SK-N-SH (cell line): ENCODE results near the gene MMP28. TPM values are rescaled to one million over a fixed set of nuclear protein-coding genes. Genes with fewer than 3 reads are reported as not detected.

Experiments used
- CTCF ChIA-PET: fragments of 300-600, 350-600 bp; formaldehyde crosslinking; extraction: SDS; loops from one replicate; lab custom pipeline; 2021; lab: Yijun Ruan, JAX
- POLR2A ChIA-PET: fragments of 350-600 bp; sonication (Branson Sonifier 250); formaldehyde crosslinking; extraction: SDS; loops from one replicate; lab custom pipeline; 2020; ENCODE audit warnings: antibody characterized with exemption, inconsistent platforms; lab: Yijun Ruan, JAX
- DNase-seq: peaks from one replicate; pipeline ENCODE4 v3.0.0; 2012
- H2AFZ ChIP-seq: fragments of 200-600 bp; sonication (generic); 2 replicates; pipeline ENCODE4 v1.8.1; 2016; ENCODE audit warnings: antibody characterized with exemption, mild to moderate bottlenecking, low read depth
- H3F3A ChIP-seq: fragments of 200-600 bp; sonication (generic); replicated peaks from 2 replicates; pipeline ENCODE3; 2016; ENCODE audit warnings: antibody characterized with exemption, mild to moderate bottlenecking; ENCODE audit not compliant: insufficient read depth
- H3K27ac ChIP-seq, 2 experiments: fragments of 200-500 bp in 1 of 2; fragments of 200-600 bp in 1 of 2; sonication (Bioruptor generic) in 1 of 2; sonication (generic), shearing (Covaris generic) in 1 of 2; 2 replicates each; pipeline versions ENCODE4 v1.5.1 to v1.6.1; 2014 to 2016; ENCODE audit warnings: low read depth in 2 of 2, inconsistent platforms in 1 of 2, low read length in 1 of 2, mild to moderate bottlenecking in 1 of 2, mixed read lengths in 1 of 2
- H3K27me3 ChIP-seq: fragments of 200-600 bp; sonication (generic), shearing (Covaris generic); 2 replicates; pipeline ENCODE4 v1.6.1; 2016; ENCODE audit warnings: mixed run types; ENCODE audit not compliant: insufficient read depth
- H3K36me3 ChIP-seq, 2 experiments: fragments of 200-500 bp in 1 of 2; fragments of 200-600 bp in 1 of 2; sonication (Bioruptor generic) in 1 of 2; sonication (generic) in 1 of 2; replicated peaks in 1 of 2; 2 replicates each; pipeline versions ENCODE3 to v1.5.1; 2014 to 2016; ENCODE audit warnings: low read length in 1 of 2, mild to moderate bottlenecking in 1 of 2; ENCODE audit not compliant: insufficient read depth in 2 of 2, control insufficient read depth in 1 of 2
- H3K4me1 ChIP-seq, 2 experiments: fragments of 200-500 bp in 1 of 2; fragments of 200-600 bp in 1 of 2; sonication (Bioruptor generic) in 1 of 2; sonication (generic), shearing (Covaris generic) in 1 of 2; 2 replicates each; pipeline versions ENCODE4 v1.5.1 to v1.6.1; 2014 to 2016; ENCODE audit warnings: low read depth in 1 of 2, low read length in 1 of 2, mixed run types in 1 of 2; ENCODE audit not compliant: insufficient read depth in 2 of 2, control insufficient read depth in 1 of 2
- H3K4me2 ChIP-seq: fragments of 200-600 bp; sonication (generic), shearing (Covaris generic); 2 replicates; pipeline ENCODE4 v1.6.1; 2017; ENCODE audit warnings: mixed run types
- H3K4me3 ChIP-seq, 2 experiments: fragments of 200-500 bp in 1 of 2; fragments of 200-600 bp in 1 of 2; sonication (Bioruptor generic) in 1 of 2; sonication (generic), shearing (Covaris generic) in 1 of 2; 2 replicates each; pipeline versions ENCODE4 v1.5.1 to v1.8.1; 2014 to 2016; ENCODE audit warnings: low read depth in 2 of 2, inconsistent platforms in 1 of 2, low read length in 1 of 2, mild to moderate bottlenecking in 1 of 2, mixed read lengths in 1 of 2, moderate library complexity in 1 of 2
- H3K79me2 ChIP-seq: fragments of 200-600 bp; sonication (generic); 2 replicates; pipeline ENCODE4 v1.8.1; 2017; ENCODE audit warnings: mild to moderate bottlenecking; ENCODE audit not compliant: insufficient read depth
- H3K9ac ChIP-seq: fragments of 200-600 bp; sonication (generic); 2 replicates; pipeline ENCODE4 v1.6.1; 2017; ENCODE audit warnings: mixed run types
- H3K9me2 ChIP-seq: fragments of 200-600 bp; sonication (generic); 2 replicates; pipeline ENCODE4 v1.6.1; 2017; ENCODE audit warnings: mixed run types
- H3K9me3 ChIP-seq: fragments of 200-600 bp; sonication (generic); 2 replicates; pipeline ENCODE4 v1.6.1; 2017; ENCODE audit warnings: mixed run types, mild to moderate bottlenecking, moderate library complexity
- H4K20me1 ChIP-seq: fragments of 200-600 bp; sonication (generic); 2 replicates; pipeline ENCODE4 v1.6.1; 2017; ENCODE audit warnings: mild to moderate bottlenecking, mixed run types; ENCODE audit not compliant: insufficient read depth
- CTCF ChIP-seq: fragments of 200-600 bp; sonication (generic); IDR thresholded peaks from 2 replicates; pipeline ENCODE4 v1.6.1; 2017; ENCODE audit warnings: antibody characterized with exemption, mild to moderate bottlenecking, moderate library complexity
- ELF1 ChIP-seq: IDR thresholded peaks from 2 replicates; pipeline ENCODE4 v1.4.0; 2012
- EP300 ChIP-seq, 2 experiments: IDR thresholded peaks; 2 replicates each; pipeline versions ENCODE4 v1.4.0 to v1.6.1; 2012; ENCODE audit warnings: borderline replicate concordance in 1 of 2, low read depth in 1 of 2, low read length in 1 of 2
- FOXJ3 ChIP-seq: sonication (generic); formaldehyde crosslinking; IDR thresholded peaks from 2 replicates; pipeline ENCODE4 v1.5.1; 2020; ENCODE audit warnings: mild to moderate bottlenecking, missing genetic modification reagents
- GATA2 ChIP-seq: sonication (generic); formaldehyde crosslinking; IDR thresholded peaks from 2 replicates; pipeline ENCODE4 v1.5.0; 2020; ENCODE audit warnings: mild to moderate bottlenecking, missing genetic modification reagents
- IRF3 ChIP-seq: fragments of 150-350 bp; IDR thresholded peaks from 2 replicates; pipeline ENCODE4 v1.6.1; 2016; ENCODE audit warnings: mild to moderate bottlenecking, low read depth, low read length
- JUND ChIP-seq: IDR thresholded peaks from 2 replicates; pipeline ENCODE4 v1.4.0; 2012
- MEF2A ChIP-seq: IDR thresholded peaks from 2 replicates; pipeline ENCODE4 v1.4.0; 2012; ENCODE audit warnings: low read depth, borderline replicate concordance
- NRF1 ChIP-seq: IDR thresholded peaks from 2 replicates; pipeline ENCODE4 v1.6.1; 2012; ENCODE audit warnings: low read depth, mild to moderate bottlenecking, low read length
- PBX3 ChIP-seq: IDR thresholded peaks from 2 replicates; pipeline ENCODE4; 2012
- POLR2AphosphoS5 ChIP-seq: IDR thresholded peaks from 2 replicates; pipeline ENCODE4 v1.6.1; 2012; ENCODE audit warnings: low read depth, low read length
- RAD21 ChIP-seq: IDR thresholded peaks from 2 replicates; pipeline ENCODE4 v1.6.1; 2012; ENCODE audit warnings: mild to moderate bottlenecking, low read length
- RCOR1 ChIP-seq: fragments of 150-350 bp; IDR thresholded peaks from 2 replicates; pipeline ENCODE4 v1.6.1; 2017; ENCODE audit warnings: antibody characterized with exemption, low read length
- REST ChIP-seq: IDR thresholded peaks from 2 replicates; pipeline ENCODE4 v1.6.1; 2012; ENCODE audit warnings: mild to moderate bottlenecking, low read depth, low read length, moderate library complexity
- SIN3A ChIP-seq: IDR thresholded peaks from 2 replicates; pipeline ENCODE4 v1.6.1; 2012; ENCODE audit warnings: low read depth, mild to moderate bottlenecking, low read length, moderate library complexity, borderline replicate concordance
- SMC3 ChIP-seq: IDR thresholded peaks from 2 replicates; pipeline ENCODE4 v1.6.1; 2012; ENCODE audit warnings: low read depth, low read length, improper control_type of control experiment
- TCF12 ChIP-seq: IDR thresholded peaks from 2 replicates; pipeline ENCODE4 v1.4.0; 2012
- TEAD4 ChIP-seq: IDR thresholded peaks from 2 replicates; pipeline ENCODE4 v1.4.0; 2012; ENCODE audit warnings: mild to moderate bottlenecking, borderline replicate concordance; ENCODE audit not compliant: insufficient read depth
- YY1 ChIP-seq: IDR thresholded peaks from 2 replicates; pipeline ENCODE4 v1.4.0; 2012; ENCODE audit warnings: low read depth, mild to moderate bottlenecking
- WGBS: methylation state at CpG from one replicate; pipeline ENCODE4 v1.1.6; 2017; ENCODE audit warnings: low lambda C conversion rate; 5-methylcytosine and 5-hydroxymethylcytosine counted together
- polyA plus RNA-seq, 3 experiments: library from polyadenylated mRNA; depleted of rRNA; stranded (reverse); fragments of >200 nt; gene quantifications; 2 replicates each; pipeline ENCODE4 v1.2.3, GENCODE V29; 2012

The MMP28 gene
- polyA plus RNA-seq, 1 of the 3 experiments (the other 2 are of a cell fraction) = 0.33 TPM

GRCh38 chr17:35735036-35735805 lies 60.2 kb downstream of the MMP28 start:
- Histone ChIP-seq H2AFZ (no peak overlapping the region), H3K27me3 (no peaks in the 10 kb centered on the region), H3K9ac (no peak overlapping the region), H3K4me1 (peaks cover 5 to 11% of the 10 kb centered on the region in 2 experiments; a peak in 1 of 4 replicates), H3K4me3 (no peak overlapping the region), H3K79me2 (no peaks in the 10 kb centered on the region), H3K9me3 (no peaks in the 10 kb centered on the region), H3K27ac (no peak overlapping the region), H3K9me2 (no peaks in the 10 kb centered on the region), H3F3A (no peaks in the 10 kb centered on the region), H3K4me2 (no peak overlapping the region), H4K20me1 (no peaks in the 10 kb centered on the region), H3K36me3 (no peaks in the 10 kb centered on the region)
- CTCF ChIA-PET = interaction anchor here (0.7 to 2.7 kb wide), 4 partner anchors 12 to 141 kb away, joined by 3 to 26 read pairs (median 7); no protein-coding TSS in a partner anchor
- DNase-seq = no peak
- 94% methylated on average over 21 of the region's 29 CpGs for WGBS
- TF ChIP-seq SMC3 (no peak), REST (no peak), GATA2 (no peak), YY1 (no peak), TCF12 (no peak), JUND (no peak), SIN3A (no peak)
- POLR2A ChIA-PET = no interaction called here

- H2AFZ ChIP-seq = no peak overlapping the region
- ChIA-PET CTCF (interaction anchor here (2.3 to 5.2 kb wide), 2 partner anchors 13 to 121 kb away, joined by 5 to 53 read pairs; no protein-coding TSS in a partner anchor), POLR2A (no interaction called here)
- no peaks in the 10 kb centered on the region for H3K27me3 ChIP-seq
- H3K27ac ChIP-seq = no peak overlapping the region
- H3K9me2 ChIP-seq = no peaks in the 10 kb centered on the region
- DNase-seq = no peak
- H3K4me1 ChIP-seq = peaks cover 5 to 11% of the 10 kb centered on the region in 2 experiments; a peak in 1 of 4 replicates
- H3K4me2 ChIP-seq = no peak overlapping the region
- no peaks in the 10 kb centered on the region for H3K79me2 ChIP-seq
- no peak overlapping the region for H3K9ac ChIP-seq
- no peaks in the 10 kb centered on the region for H3K36me3 ChIP-seq
- no peak overlapping the region for H3K4me3 ChIP-seq
- WGBS = 95% methylated on average over 7 of the region's 7 CpGs
- H3F3A ChIP-seq = no peaks in the 10 kb centered on the region
- H3K9me3 ChIP-seq = no peaks in the 10 kb centered on the region
- TF ChIP-seq TCF12 = no peak
- no peak for TF ChIP-seq IRF3
- no peak for TF ChIP-seq POLR2AphosphoS5
- no peak for TF ChIP-seq RAD21
- TF ChIP-seq YY1 = no peak
- TF ChIP-seq JUND = no peak
- TF ChIP-seq FOXJ3 (CRISPR knock-in tag) = no peak
- no peak for TF ChIP-seq EP300 (IDR thresholded peaks at IDR 0.05; ENCODE audit: borderline replicate concordance in 1 of 2, low read depth in 1 of 2, low read length in 1 of 2)
- no peak for TF ChIP-seq ELF1
- no peak for TF ChIP-seq NRF1
- TF ChIP-seq RCOR1 = no peak
- TF ChIP-seq MEF2A = no peak
- no peak for TF ChIP-seq TEAD4
- no peak for TF ChIP-seq PBX3
- no peak for TF ChIP-seq SMC3
- no peak for TF ChIP-seq SIN3A
- no peak for TF ChIP-seq CTCF
- H4K20me1 ChIP-seq = no peaks in the 10 kb centered on the region
Measured at GRCh38 chr17:35734396-35734795, 61.0 kb downstream of the MMP28 start.
